ENCODE data around the gene RAD21L1.
"Not testable (repeated sequence)": the region's sequence is repeated elsewhere in the genome, so short reads cannot be mapped to it uniquely, and the experiment has no call there.

RAD21L1 gene

DNA sequence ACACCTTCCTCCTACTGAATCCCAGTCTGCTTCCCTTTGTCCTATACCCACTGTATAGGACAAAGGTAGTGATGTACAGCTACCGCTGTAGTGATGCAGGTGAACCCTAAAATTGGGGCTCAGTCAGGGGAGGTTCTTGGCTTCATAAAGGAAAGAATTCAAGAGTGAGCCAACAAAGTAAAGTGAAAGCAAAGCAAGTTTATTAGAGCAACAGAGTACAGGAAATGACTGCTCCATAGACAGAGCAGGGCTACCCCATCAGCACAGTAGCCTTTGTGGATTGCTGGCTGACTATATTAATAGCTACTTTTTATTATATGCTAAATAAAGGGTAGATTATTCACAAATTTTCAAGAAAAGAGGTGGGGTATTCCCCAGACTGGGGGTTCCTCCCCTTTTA lies 25.9 kb upstream of the RAD21L1 start:
- DNase-seq (ENCODE audit: low read depth), result no peak

DNA sequence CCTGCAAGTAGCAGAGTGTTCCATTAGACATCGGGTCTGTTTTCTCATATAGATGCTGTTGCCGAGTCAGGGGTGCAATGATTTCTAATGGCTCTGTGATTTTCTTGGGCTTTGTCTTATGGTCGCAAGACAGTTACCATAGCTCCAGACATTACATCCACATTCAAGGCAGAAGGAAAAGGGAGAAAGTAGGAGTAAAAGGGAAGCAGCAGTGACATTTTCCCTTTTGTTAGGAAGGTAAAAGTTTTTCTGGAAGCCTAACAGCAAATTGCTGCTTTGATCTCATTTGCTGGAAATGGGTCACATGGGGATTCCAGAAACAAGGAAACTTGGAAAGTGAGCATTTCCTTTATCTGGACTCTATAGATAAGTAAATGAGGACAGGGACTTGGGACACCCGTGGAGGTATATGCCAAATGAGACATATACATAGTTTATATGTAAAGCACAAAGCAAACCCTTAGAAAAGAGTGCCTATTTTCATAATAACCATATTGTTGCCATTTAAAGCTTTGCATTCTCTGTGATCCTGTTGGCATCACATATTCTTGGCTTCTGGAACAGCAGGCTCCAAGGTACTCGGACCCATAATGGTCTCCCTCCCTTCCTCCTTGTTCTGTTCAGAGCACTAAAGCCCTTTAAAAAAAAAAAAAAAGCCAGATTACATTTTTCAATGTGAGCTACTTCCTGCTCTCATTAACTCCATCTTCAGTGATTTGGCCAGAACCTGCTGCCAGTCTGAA lies 22.9 kb upstream of the RAD21L1 start, which contains the start of gene C20orf202:
Gene C20orf202 (plus strand): TSS at position 693 of the 743 bp plus-strand sequence. CDS start 132 bp downstream, outside the sequence.
- DNase-seq (ENCODE audit: low read depth), result no peak

DNA sequence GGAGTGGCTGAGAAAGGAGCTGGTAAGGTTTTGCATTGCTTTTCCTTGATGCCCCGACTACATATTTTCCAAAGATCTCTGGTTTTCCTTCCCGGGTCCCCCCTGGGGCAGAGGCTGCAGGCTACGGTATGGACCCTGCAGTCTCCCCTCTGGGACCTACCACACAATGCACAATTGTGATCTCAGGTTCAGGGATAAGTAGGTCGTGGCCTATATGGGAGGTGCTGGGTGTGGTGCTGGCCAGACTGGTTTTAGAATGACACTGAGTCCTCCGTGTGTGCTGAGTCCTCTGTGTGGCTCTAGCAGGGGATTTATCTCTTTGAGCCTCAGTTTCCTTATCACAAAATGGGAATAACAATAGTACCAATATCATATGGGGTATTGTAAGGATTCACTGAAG lies 22.2 kb upstream of the RAD21L1 start:
- no peak for DNase-seq (ENCODE audit: low read depth)

DNA sequence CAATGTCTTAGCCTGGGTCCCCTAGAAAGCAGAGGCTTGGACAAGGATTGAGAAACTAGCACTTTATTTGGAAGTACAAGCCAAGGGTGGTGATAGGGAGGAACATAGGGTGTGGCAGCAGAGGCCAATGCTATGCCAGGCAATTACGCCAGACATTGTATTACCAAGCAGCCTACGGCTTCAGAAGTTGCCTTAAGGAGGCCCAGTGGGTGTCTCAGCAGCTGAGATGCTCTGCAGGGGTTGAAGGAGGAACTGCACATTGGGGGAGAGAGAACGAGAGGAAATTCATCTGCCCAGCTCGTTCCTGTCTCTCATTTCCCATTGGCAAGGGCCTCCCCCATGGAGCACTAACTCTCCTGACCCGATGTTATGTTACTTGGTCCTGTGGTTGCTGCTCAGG lies 21.7 kb upstream of the RAD21L1 start:
- DNase-seq (ENCODE audit: low read depth), result no peak

DNA sequence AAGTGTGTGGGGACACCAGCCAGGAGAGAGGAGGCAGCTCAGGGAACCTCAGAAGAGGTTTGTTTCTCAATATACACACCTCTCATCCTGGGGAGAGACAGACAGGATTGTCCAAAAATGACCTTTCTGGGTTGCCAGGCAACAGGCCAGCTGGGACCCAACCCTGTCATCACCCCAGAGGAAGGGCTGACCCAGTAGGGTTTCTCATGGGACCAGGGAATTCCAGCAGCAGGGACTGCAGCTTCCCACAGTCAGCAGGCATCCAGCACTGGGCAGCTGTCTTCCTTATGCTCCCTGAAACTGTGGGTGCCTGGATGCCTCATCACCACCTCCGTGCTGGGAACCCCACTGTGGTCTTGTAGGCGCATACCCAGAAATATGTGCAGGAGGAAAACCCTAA lies 21.3 kb upstream of the RAD21L1 start:
- no peak for DNase-seq (ENCODE audit: low read depth)

DNA sequence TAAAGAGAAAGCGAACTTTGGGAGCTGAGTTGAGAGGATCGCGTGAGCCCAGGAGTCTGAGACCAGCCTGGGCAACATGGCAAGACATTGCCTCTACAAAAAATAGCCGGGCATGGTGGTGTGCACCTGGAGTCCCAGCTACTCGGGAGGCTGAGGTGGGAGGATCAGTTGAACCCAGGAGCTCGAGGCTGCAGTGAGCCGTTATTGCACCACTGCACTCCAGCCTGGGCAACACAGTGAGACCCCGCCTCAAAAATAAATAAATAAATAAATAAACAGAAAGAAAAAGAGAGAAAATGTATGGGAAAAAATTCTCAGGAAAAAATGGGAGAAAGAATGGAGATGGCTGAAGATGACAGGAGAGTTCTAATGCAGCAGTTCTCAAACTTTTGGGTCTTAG lies 20.0 kb upstream of the RAD21L1 start:
- no peak for DNase-seq (ENCODE audit: low read depth)

DNA sequence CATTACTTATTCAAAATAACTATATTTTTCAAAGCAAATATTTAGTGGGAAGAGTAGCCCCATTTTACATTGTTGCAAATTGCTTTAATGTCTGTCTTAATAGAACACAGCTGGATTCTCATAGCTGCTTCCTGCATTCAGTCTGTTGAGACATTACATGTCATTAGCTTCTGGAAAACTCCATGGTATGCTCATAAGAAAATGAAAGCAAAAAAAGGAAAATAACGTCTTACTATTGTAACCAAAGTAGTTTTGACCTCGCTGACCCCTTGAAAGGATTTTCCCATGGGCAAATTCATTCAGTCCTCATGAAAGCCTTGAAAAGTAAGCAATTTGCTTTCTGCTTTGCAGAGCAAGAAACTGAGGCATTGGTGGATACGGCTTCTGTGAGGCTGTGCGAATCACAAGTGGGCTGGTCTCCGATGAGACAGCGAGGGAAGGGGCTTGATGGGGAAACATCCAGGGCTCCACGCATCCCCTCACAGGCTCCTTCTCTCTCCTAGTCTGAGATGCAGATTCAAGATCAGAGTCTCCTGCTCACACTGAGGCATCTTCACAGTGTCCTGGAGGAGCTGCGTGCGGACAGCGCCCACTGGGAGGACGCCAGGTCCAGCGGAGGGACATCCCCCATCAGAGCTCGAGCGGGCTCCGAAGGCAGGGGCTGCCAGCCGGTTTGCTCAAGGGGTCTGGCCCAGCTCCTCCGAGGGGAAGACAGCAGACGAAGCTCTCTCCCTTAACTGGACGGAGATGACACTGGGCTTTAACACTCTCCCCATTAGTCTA lies 19.3 kb upstream of the RAD21L1 start:
- DNase-seq (ENCODE audit: low read depth), result no peak

DNA sequence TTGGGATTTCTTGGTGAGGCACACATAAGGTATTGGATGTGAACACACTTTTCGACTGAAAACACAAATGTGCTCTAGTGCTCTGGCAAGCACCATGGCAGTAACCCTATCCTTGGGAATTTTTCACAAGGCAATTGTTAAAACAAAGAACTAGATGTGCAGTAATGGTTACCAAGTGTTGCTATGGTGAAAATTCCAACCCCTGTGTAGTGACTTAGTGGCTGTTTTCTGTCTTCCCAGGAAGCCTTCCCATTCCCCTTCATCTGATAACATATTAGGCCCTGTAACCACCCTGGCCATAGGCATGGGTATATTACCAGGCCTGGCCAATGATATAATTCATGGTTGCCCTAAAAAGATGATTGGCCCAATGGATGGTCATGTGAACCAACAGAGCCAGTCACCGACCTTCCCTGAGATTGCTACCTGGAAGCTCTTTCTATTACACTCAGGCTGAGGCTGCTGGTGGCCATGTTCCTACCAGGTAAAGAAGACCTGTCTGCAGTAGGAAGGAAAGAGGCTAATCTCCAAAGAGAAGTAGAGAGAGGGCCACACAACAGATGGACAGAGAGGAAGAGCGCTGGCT lies 18.5 kb upstream of the RAD21L1 start:
- no peak for DNase-seq (ENCODE audit: low read depth)

DNA sequence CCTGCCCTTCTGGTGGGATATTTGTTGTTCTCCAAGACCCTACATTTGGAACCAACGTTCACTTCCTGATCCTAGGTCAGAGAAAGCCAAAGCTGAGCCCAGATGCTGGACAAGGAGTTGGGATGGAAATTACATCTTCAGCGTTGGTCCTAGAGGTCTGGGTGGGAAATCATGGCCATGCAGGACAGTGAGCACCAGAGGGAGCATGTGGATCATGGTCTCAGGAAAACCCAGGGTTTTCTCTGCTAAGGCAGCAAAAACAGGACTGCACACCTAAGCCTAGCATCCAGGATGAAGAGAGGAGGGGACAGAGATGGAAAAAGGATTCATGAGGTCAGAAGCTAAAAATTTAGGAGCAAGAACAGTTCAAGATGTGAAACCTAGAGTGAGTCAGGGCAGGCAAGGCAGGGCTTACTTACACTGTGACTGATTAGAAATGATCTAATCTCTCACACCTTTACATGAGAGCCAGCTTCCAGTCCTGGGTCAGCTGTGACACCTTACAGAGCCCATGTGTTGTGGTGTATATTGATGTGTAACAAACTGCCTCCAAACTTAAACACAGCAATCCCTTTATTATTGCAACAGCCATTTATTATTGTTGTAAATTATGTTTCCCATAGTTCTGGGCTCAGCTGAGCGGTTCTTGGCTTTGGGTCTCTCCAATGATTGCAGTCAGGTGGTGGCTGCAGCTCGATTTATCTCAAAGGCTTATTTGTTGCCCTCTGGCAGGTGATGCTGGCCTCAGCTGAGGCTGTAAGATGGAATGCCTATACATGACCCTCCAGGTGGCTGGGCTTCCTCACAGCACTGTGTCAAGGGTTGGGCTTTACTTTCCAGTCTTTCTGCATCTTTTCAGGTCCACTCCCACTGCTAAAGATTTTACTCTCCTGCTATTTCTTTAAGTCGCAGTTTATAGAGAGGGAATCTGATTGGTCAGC lies 16.1 kb upstream of the RAD21L1 start:
- no peak for DNase-seq (ENCODE audit: low read depth)

DNA sequence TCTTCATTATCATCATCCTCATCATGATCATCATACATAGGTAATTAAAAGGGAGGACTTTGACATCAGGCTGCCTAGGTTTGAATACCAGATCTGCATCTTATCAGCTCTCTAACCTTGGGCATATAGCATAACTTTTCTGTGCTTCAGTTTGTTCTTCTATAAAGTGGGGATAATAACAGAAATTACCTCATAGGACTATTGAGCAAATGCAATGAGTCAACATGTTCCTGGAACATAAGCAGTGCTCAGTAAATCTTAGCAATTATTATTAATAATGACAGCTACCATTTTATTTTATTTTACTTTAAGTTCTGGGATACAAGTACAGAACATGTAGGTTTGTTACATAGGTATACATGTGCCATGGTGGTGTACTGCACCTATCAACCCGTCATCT lies 15.3 kb upstream of the RAD21L1 start:
- peak; percentile 70 for DNase-seq (ENCODE audit: low read depth)

DNA sequence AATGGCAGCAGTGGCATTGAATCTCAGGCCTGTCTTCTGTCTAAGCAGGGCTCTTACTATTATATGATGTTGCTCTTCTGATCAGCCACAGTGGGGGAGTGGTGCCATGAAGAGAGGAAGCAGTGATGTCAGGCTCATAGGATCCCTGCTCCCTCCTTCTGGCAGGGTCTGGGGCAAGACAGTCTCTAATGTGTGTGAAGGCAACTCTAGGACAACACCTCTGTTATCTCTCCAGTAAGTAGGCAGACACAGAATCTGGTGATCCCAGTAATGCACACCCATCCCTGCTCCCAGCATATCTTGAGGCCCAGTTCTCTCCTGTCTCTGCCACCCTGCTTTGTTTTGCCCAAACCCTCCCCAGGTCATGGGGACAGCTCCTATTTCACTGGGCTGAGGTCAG lies 13.8 kb upstream of the RAD21L1 start:
- no peak for DNase-seq (ENCODE audit: low read depth)

DNA sequence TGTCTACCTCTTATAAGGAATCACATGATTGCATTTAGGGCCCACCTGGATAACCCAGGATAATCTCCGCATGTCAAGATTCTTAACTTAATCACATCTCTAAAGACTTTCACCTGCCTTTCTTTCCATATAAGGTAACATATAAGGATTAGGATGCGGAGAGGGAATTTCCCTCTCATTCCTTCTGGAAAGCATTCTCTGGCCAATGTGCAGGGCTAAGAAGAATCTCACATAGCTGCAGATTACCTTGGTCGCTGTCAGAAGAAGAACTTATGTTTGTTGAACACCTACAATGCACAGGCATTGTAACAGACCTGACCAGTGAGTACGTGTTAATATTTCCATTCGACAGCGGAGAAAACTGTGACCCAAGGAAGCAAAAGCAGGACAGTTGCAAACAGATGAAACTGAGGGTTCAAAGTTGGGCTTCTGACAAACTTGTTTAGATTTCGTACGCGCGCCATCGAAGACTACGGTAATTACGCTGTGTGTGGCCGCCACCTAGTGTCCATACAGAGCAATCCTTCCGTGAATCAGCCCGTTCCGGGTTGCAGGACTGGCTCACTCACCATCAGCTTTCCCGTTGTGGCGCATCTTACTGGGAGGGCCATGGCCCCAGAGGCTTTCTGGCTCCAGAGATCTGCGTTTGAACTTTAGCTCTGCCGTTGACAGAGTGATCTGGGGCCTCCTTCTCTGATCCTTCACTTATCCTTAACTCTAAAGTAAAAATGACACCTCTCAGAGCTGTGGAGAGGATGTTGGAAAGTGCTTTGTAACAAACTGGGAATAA lies 13.0 kb upstream of the RAD21L1 start:
- DNase-seq (ENCODE audit: low read depth), result peak; percentile 71

DNA sequence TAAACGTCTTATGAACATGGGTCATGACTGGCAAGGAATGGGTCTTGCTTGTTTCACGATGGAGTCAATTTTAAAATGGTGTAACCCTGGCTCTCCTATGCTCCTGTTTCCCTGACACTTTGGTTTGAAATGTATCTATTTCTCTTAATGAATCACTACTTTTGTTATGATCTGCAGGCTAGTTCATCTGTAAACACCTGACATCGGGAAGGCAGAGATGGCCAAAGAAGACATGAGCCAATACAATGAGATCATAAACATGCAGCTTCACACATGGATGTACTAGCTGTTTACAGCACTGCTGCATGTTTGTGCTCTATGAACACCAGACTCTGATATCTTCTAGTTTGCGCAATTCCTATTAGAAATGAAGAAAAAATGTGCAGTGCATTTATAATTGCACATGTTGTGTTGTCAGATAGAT lies 11.0 kb upstream of the RAD21L1 start:
- DNase-seq (ENCODE audit: low read depth), result peak; percentile 74

DNA sequence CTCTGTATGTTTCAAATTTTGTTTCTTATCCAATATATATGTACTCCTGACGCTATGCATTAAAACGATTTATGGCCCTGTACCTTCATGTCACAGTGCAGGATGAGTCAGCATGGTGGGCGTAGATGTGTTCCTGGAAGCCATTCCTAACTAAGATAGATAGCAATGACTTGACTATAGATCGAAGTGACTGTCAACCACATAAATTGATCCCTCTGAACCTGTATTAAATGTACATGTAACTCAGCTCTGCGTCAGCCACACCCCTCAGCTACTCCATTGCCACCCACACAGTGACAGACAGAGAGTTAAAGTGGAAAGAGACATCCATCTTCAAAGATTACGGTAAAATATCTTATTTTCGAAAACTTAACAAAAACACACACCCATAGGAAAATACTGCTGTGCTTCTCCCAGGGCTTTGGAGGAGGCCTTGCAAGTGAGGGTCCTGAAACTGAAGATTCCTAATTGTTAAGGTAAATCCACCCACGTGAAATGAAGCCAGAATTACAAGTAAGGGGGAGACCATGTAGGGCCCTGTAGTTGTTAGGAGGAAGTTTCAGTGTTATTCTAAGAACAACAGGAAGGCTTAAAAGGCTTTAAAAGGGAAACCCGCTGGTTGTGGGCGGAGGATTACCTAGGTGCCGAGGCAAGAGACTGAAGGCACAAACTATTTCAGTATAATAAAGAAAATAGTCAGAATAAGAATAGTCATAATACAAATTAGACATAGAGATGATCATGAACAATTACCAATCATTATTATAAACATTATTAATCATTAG lies 10.3 kb upstream of the RAD21L1 start:
- no peak for DNase-seq (ENCODE audit: low read depth)

DNA sequence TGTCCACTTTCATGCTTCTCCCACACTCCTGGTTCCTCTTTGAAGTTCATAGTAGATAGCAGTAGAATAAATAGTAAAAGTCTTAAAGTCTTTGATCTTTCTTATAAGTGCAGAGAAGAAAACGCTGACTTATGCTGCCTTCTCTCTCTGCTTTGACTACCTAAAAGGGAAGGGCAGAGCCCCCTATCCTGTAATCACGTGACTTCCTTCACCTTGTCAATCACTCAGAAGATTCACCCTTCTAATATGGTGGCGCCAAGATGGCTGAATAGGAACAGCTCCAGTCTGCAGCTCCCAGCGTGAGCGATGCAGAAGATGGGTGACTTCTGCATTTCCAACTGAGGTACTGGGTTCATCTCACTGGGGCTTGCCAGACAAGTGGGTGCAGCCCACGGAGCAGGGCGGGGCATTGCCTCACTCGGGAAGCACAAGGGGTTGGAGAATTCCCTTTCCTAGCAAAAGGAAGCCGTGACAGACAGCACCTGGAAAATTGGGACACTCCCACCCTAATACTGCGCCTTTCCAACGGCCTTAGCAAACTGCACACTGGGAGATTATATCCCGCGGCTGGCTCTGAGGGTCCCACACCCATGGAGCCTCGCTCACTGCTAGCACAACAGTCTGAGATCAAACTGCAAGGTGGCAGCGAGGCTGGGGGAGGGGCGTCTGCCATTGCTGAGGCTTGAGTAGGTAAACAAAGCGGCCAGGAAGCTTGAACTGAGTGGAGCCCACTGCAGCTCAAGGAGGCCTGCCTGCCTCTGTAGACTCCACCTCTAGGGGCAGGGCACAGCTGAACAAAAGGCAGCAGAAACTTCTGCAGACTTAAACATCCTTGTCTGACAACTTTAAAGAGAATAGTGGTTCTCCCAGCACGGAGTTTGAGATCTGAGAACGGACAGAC lies 9.1 kb upstream of the RAD21L1 start:
- not testable (repeated sequence) for DNase-seq (ENCODE audit: low read depth)

DNA sequence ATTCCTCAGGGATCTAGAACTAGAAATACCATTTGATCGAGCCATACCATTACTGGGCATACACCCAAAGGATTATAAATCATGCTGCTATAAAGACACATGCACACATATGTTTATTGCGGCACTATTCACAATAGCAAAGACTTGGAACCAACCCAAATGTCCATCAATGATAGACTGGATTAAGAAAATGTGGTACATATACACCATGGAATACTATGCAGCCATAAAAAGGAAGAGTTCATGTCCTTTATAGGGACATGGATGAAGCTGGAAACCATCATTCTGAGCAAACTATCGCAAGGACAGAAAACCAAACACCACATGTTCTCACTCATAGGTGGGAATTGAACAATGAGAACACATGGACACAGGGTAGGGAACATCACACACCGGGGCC lies 3.1 kb upstream of the RAD21L1 start:
- DNase-seq (ENCODE audit: low read depth), result not testable (repeated sequence)

DNA sequence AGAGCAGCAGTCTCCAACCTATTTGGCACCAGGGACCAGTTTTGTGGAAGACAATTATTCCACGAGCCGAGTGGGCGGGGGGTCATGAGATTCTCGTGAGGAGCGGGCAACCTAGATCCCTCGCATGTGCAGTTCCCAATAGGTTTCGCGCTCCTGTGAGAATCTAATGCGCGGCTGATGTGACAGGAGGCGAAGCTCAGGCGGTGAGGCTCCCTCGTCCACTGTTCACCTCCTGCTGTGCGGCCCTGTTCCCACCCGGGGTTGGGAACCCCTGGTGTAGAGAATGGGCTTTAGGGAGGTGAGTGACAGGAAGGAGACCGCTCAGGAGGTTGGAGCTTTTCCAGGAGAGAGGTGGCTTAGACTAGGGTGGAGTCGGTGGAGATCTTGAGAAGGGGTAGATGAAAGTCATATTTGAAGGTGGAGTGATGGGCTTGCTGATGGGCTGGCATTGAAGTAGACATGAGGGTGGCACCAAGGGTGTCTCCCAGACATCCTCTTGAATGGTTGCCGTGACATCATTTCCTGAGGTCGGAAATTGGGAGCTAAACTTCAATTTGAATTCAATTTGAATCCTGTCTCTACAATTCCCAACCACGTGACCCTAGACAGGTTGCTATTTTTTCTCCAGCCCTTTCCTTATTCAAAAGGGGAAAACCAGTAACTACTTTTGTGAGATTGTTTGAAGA lies 1.5 kb upstream of the RAD21L1 start:
- DNase-seq (ENCODE audit: low read depth), result no peak

DNA sequence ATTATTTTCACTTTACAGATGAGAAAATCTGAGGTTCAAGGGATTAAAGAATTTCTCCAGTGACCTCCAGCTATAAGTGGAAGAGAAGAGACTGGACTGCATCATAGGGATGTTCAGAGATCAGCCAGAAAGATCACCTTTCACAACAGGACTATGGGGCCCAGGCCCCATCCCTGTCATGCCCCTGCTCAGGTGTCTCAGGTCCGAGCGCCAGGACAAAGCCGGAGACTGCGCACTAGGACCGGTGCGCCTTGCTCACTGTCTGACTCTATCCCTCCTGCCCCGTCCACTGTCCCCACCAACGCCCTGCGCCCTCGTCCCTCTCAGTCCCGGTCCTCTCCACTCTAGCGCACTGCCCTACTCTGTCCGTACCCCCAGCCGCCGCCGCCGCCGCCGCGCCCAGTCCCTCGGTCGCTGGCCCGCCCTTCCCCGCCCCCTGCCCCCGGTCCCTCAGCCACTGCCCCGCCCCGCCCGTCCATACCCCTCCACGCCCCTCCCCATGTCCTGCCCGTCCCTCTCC lies 521 bp upstream of the RAD21L1 start:
- no peak for DNase-seq (ENCODE audit: low read depth)
